GM19468 (cell line): ENCODE data around the gene STXBP6.

Experiments used
- ATAC-seq: cut with Tn5 transposase; IDR thresholded peaks from one replicate; pipeline ENCODE4 v1.9.1; 2021; ENCODE audit warnings: mild to moderate bottlenecking, moderate library complexity, moderate number of reproducible peaks; ENCODE audit not compliant: unreplicated experiment; ENCODE audit errors: extremely low read depth

Gene STXBP6

GRCh38 chr14:25049568-25050268 is at the start of gene STXBP6:
TSS of gene STXBP6 (minus strand) at chr14:25050147. CDS start at chr14:24974818, 75,329 bp downstream.
- ATAC-seq = no peak

- no peak for ATAC-seq
These were observed 47.2 kb upstream of the STXBP6 start for GRCh38 chr14:25097120-25097519.

DNA sequence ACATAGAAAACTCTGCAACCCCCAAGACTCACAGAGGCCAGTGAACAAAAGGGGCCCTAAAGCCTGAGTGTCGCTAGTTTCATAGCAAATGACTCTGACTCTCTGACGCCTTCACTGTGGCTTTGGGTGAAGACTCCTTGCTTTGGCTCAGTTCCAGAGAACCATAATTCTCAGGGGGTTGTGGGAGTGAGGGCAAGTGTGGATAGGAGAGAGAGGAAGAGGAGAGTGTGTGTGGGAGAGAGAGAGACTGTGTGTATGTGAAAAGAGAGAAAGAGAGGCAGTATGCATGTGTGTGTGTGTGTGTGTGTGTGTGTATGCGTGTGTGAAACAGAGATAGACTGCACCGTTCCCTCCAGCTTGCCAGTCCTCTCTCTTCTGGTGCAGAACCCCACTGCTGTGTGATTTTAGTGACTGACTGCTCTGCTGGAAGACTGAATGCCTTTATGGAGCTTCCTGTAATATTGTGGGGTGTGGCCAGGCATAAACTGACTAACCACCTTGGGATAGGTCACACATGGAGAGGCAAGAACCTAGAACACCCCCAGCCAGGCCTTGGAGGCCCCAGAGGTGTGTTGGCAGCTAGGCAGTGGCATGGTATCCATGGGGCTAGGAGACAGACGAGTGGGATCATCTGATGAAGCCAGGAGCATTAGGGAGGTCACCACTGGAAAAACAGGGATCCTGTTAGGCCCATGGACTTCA is 45.9 kb upstream of the STXBP6 start:
- ATAC-seq = no peak

GRCh38 chr14:25094171-25094907 is 44.4 kb upstream of the STXBP6 start:
- ATAC-seq = no peak

- ATAC-seq = no peak
These were observed 42.4 kb upstream of the STXBP6 start for GRCh38 chr14:25092258-25092740.

- no peak for ATAC-seq
These were observed 40.9 kb upstream of the STXBP6 start for GRCh38 chr14:25090716-25091454.

- ATAC-seq = no peak
These were observed 40.3 kb upstream of the STXBP6 start for GRCh38 chr14:25090256-25090655.

DNA sequence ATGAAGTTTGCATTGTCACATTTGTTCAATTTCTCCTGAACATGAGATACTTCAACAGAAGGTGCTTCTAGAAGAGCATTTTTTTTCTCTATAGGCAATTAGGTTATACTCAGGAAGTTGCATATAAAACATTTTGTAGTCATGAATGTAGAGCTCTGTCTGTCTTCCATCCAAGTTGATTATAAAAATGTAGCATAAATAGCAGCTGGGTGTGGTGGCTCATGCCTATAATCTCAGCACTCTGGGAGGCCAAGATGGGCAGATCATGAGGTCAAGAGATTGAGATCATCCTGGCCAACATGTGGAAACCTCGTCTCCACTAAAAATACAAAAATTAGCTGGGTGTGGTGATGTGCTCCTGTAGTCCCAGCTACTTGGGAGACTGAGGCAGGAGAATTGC is 39.5 kb upstream of the STXBP6 start:
- no peak for ATAC-seq

- ATAC-seq = no peak
These were observed 37.0 kb upstream of the STXBP6 start for GRCh38 chr14:25086821-25087396.

DNA sequence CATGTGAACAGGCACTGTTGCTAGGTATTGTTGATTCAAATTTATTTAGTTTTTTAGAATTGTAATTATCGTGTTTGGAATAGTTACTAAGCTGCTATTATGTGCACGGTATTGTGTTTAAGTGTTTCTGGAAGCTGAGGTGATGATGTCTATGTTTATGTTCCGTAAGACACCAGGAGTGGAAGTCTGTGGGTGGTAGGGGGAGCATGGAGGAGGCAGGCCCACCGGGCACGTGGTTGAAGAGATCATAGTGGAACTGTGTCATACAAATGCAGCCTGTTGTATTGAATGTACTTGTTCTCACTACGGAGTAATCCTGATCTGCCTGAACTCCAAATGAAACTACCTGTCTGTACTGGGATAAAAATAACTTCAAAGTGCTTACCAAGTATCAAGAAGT is 36.1 kb upstream of the STXBP6 start:
- no peak for ATAC-seq

DNA sequence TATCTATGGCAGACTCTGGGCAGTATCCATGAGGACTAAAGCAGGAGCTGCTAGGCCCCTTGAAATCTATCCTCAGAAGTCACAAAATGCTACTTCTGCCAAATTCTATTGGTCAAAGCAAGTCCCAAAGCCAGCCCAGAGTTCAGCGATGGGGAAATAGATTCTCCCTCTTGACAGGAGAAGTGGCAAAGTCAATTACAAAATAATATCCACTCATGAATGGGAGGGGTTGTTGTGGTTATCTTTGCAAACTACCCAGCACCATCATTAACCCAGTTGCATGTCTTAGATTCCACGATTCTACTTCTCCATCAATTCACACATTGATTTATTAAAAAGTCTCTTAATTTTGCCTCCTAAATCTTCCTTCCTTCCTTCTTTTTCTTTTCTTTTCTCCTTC is 30.7 kb upstream of the STXBP6 start:
- ATAC-seq = no peak

- no peak for ATAC-seq
These were observed 29.4 kb upstream of the STXBP6 start for GRCh38 chr14:25079311-25079710.

- no peak for ATAC-seq
These were observed 24.2 kb upstream of the STXBP6 start for GRCh38 chr14:25074099-25074685.

DNA sequence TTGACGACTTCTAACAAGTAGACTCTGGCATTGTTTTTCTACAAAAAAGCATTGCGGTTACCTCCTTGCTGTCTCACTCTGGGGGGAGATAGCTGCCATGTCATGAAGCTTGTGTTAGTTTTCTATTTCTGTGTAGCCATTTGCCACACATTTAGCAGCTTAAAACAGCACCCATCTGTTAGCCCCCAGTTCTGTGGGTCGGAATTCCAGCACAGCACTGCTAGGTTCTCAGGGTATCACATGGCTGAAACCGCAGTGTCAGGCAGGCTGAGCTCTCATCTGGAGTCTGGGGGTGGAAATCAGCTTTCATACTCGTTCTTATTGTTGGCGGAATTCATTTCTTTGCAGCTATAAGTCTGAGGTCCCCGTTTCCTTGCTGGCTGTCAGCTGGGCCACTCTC is 19.9 kb upstream of the STXBP6 start:
- ATAC-seq = no peak

DNA sequence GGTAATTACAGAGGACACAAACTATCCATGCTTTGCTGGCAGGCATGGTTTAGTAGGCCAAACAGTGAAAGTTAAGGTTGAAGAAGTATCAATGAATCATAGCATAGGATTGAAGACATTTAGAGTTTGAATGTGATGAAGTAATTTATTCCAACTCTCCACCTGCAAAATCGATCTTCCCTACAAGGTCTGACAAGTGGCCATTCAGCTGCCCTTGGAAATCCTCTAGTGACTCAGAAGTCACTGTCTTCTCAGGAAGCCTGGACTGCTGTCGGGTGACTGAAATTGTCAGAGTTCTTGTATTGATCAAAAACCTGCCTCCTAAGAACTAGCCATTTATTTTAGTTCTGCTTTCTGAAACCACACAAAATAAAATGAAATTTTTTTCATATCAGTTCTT is 17.7 kb upstream of the STXBP6 start:
- ATAC-seq = no peak

DNA sequence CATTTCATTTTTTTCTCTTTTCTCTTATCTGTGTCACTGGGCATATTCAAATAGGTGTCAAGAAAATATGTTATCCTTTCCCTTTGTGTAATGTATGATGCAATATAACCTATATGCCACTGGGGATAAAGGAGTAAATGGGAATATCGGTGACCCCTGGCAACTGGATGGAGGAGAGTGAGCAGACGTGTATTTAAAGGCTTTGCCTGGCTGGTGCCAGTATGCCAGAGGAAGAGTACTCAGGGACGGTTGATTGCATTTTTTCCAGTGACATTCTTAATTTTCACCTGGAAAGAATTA is 12.0 kb upstream of the STXBP6 start:
- ATAC-seq = no peak

GRCh38 chr14:25056688-25057078 is 6.7 kb upstream of the STXBP6 start:
- no peak for ATAC-seq

GRCh38 chr14:25055992-25056687 is 6.2 kb upstream of the STXBP6 start:
- no peak for ATAC-seq

- ATAC-seq = no peak
These were observed 5.1 kb upstream of the STXBP6 start for GRCh38 chr14:25055005-25055404.
